WERI-Rb-1 (cell line): ENCODE data around the gene APBB1IP.
A peak's percentile ranks its signal among the peaks of the same experiment; 100 is the strongest.

Source experiments
- DNase-seq: peaks from one replicate; pipeline ENCODE4 v3.0.0-alpha.2; 2020
- H3K27ac ChIP-seq: fragments of 250-450 bp; sonication (Bioruptor Pico); 2 replicates; pipeline ENCODE4 v1.5.1; 2020; ENCODE audit warnings: mild to moderate bottlenecking, moderate library complexity
- H3K27me3 ChIP-seq: fragments of 250-450 bp; sonication (Bioruptor Pico); 2 replicates; pipeline ENCODE4 v1.5.1; 2021; ENCODE audit warnings: mild to moderate bottlenecking, low read depth, moderate library complexity; ENCODE audit not compliant: insufficient read depth, severe bottlenecking
- H3K36me3 ChIP-seq: fragments of 250-450 bp; sonication (Bioruptor Pico); 2 replicates; pipeline ENCODE4 v1.5.1; 2020; ENCODE audit warnings: mild to moderate bottlenecking, moderate library complexity
- H3K4me3 ChIP-seq: 2 replicates; pipeline ENCODE4 v1.5.1; 2011; ENCODE audit warnings: low read depth, mild to moderate bottlenecking, control low read depth, low read length
- H3K9me3 ChIP-seq: fragments of 250-450 bp; sonication (Bioruptor Pico); 2 replicates; pipeline ENCODE4 v1.5.1; 2021; ENCODE audit warnings: mild to moderate bottlenecking, moderate library complexity; ENCODE audit not compliant: severe bottlenecking
- TF ChIP-seq, protein P1 (sequence below): IDR thresholded peaks from 2 replicates; pipeline ENCODE4 v1.5.1; 2011; ENCODE audit warnings: low read depth, mild to moderate bottlenecking, control low read depth, inconsistent platforms, low read length

The APBB1IP gene

DNA sequence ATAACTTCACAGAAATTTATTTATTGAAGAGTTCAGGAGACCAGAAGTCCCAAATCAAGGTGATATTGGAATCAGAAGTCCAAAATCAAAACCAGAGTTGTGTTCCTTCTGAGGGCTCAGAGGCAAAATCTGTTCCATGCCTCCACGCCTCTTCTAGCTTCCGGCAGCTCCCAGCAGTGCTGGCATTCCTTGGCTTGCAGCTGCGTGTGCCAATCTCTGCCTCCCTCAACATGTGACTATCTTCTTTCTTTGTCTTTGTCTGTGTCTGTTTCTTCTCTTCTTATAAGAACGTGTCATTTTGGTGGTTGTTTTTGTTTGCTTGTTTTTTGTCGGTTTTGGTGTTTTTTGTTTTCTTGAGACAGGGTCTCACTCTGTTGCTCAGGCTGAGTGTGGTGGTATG, 116.1 kb downstream of the APBB1IP start:
- no peak for DNase-seq
- TF ChIP-seq, protein P1, sequence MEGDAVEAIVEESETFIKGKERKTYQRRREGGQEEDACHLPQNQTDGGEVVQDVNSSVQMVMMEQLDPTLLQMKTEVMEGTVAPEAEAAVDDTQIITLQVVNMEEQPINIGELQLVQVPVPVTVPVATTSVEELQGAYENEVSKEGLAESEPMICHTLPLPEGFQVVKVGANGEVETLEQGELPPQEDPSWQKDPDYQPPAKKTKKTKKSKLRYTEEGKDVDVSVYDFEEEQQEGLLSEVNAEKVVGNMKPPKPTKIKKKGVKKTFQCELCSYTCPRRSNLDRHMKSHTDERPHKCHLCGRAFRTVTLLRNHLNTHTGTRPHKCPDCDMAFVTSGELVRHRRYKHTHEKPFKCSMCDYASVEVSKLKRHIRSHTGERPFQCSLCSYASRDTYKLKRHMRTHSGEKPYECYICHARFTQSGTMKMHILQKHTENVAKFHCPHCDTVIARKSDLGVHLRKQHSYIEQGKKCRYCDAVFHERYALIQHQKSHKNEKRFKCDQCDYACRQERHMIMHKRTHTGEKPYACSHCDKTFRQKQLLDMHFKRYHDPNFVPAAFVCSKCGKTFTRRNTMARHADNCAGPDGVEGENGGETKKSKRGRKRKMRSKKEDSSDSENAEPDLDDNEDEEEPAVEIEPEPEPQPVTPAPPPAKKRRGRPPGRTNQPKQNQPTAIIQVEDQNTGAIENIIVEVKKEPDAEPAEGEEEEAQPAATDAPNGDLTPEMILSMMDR: no peak
- no peaks in the 10 kb centered on the region for H3K36me3 ChIP-seq
- no peaks in the 10 kb centered on the region for H3K9me3 ChIP-seq
- H3K4me3 ChIP-seq: no peak overlapping the region
- H3K27me3 ChIP-seq: no peaks in the 10 kb centered on the region
- H3K27ac ChIP-seq: no peak overlapping the region

DNA sequence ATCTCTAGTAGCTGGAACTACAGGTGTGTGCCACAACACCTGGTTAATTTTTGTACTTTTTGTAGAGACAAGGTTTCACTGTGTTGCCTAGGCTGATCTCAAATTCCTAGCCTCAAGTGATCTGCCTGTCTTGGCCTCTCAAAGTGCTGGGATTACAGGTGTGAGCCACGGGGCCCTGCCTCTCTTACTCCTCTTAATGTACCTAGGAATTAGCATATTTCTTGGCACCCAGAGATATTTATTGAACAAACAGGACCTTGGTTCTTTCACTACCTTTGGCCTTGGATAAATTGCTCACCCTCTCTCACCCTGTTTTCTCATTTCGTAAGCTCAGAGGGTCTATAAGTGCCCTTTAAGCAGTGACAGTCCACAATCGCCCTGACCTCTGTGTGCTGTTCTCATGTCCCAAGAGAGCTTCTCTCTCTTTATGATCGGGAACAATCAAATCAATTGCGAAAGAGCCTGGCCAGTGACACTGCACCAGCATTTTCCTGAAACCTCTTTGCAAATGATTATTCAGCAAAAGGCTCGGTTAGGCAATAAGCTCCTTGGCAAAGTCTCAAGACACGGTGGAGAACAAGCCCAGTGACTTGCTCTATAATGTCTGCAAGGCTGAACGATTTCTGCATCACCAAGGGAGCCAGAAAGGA, 117.7 kb downstream of the APBB1IP start:
- Histone ChIP-seq H3K27ac (no peak overlapping the region), H3K4me3 (no peak overlapping the region), H3K36me3 (no peaks in the 10 kb centered on the region), H3K9me3 (no peaks in the 10 kb centered on the region), H3K27me3 (no peaks in the 10 kb centered on the region)
- DNase-seq: no peak
- TF ChIP-seq, protein P1: no peak

DNA sequence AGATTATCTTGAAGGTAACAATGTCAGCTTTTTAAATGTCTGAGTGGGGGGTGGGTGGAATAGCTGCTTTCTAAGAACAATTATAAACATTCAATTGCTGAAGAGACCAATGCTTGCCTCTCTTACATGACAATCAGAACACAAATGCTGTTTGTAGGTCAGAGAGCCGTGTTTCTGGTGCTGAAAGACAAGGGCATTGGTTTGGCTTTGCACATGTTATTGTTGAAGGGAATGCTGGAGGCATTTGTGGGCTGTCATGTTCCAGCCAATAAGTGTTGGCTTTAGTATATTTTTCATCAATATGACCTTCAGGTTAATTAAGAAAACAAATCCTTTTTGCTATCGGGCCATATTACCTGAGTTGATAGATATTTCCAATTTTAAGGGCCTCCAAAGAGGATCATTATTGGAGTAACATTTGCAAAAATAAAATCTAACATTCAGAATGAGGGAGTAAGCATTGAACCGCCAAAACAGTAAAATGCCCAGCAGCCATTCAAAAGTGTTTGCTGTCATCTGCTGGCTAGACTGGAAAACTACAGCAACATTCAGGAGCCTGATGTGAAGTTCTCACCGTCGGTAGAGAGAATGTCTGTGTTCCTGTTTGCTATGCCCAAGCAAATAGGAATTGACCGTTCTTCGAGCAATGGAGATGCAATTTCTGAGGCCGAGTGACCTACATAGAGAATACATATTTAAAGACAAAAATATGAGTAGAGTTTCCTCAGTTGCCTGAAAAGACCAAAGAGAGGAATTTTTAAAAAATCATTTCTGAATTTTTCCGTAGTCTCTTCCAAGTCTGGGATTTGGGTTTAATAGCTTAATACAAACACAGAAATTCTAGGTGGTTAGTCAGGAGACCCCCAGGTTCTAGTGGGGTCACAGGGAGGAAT, 118.9 kb downstream of the APBB1IP start:
- peak; percentile 12 for DNase-seq
- Histone ChIP-seq H3K27ac (no peak overlapping the region), H3K36me3 (no peaks in the 10 kb centered on the region)

DNA sequence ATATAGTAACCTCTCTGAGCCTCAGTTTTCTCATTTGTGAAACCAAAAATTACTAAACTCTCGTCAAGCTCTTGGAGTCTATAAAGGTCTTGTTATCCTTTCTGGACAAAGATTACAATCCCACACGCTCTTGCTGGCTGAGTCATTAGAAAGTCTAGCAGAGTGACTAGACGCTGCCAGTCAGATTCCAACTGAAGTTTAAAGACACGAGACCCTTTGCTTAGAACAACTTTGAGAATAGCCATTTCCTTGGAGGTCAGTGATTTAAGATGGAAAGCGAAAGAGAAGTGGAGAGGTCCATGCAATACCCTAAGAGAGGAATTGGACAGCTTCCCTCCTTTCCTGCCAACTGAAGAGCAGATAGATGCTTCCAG, 119.5 kb downstream of the APBB1IP start:
- H3K27ac ChIP-seq: no peak overlapping the region
- peak overlapping the region; percentile 16; the same call in 1 of the 2 replicates for H3K4me3 ChIP-seq
- H3K36me3 ChIP-seq: no peaks in the 10 kb centered on the region
- H3K9me3 ChIP-seq: no peaks in the 10 kb centered on the region
- TF ChIP-seq, protein P1: no peak
- no peak for DNase-seq
- no peaks in the 10 kb centered on the region for H3K27me3 ChIP-seq

More for the DNA sequence above, 118.9 kb downstream of the APBB1IP start:
- TF ChIP-seq, protein P1: peak; percentile 73
- Histone ChIP-seq H3K4me3 (peak overlapping the region; percentile 16; the same call in 1 of the 2 replicates), H3K27me3 (no peaks in the 10 kb centered on the region), H3K9me3 (no peaks in the 10 kb centered on the region)

DNA sequence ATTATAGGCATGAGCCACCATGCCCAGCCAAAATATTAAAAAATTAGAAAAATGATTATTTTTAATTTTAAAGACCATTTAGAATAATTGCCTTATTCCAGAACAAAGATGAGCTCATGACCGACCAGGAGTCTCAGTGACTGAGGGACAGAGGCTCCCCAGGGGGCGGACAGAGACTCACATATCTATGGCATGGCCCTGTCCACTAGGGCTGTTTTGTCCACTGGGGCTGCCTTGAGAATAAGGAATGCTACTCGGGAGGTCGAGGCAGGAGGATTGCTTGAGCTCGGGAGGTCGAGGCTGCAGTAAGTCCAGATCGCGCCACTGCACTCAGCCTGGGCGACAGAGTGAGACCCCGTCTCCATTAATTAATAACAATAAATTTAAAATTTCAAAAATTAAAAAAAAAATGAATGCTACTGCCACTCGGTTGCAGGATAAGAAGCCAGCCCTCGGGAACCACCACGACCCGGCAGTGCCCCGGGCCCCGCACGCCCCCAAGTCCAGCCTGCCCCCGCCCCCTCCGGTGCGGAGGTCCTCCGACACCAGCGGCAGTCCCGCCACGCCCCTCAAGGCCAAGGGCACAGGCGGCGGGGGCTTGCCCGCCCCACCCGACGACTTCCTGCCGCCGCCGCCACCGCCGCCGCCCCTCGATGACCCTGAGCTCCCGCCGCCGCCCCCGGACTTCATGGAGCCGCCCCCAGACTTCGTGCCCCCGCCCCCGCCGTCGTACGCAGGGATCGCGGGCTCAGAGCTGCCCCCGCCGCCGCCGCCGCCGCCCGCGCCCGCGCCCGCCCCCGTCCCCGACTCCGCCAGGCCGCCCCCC, 128.6 kb downstream of the APBB1IP start:
- Histone ChIP-seq H3K27me3 (no peaks in the 10 kb centered on the region), H3K27ac (no peak overlapping the region), H3K9me3 (no peaks in the 10 kb centered on the region), H3K4me3 (peak overlapping the region; percentile 63), H3K36me3 (no peaks in the 10 kb centered on the region)
- peak; percentile 57 for DNase-seq
- TF ChIP-seq, protein P1: no peak
